ENCODE results near the gene RFPL4A.
A peak's percentile ranks its signal among the peaks of the same experiment; 100 is the strongest.

Gene RFPL4A

DNA sequence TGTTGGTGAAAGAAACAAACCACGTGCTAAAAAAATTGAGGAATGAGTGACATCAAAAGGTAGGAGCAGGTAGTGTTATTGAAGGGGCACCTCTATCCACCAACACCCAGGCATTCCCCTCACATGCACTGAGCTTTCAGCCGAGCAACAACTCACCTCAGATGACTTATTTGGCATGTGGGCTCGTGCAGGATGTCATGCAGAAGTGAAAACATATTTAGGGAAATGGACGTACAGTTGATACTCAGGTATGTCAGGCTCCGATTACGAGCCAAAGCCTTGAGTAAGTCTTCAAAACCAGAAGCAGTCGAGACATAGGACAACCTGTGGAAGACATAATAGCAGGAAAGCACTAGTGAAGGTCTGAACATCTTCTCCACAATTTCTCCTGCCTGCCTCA is 42.5 kb downstream of the RFPL4A start:
- H3K27ac ChIP-seq (ENCODE audit: low read length): no peak overlapping the region
- H3K27me3 ChIP-seq (ENCODE audit: control insufficient read depth, insufficient read depth, low read length): no peaks in the 10 kb centered on the region
- H3K4me1 ChIP-seq (ENCODE audit: control insufficient read depth, insufficient read depth, low read length): no peaks in the 10 kb centered on the region
- no CpG with 5 or more reads among the region's 7 CpGs for WGBS (ENCODE audit: insufficient coverage, insufficient read length)
- no peak overlapping the region for H3K4me3 ChIP-seq (ENCODE audit: low read length)
- H3K9me3 ChIP-seq (ENCODE audit: control insufficient read depth, insufficient read depth, low read length): peaks cover 5% of the 10 kb centered on the region
- no peaks in the 10 kb centered on the region for H3K36me3 ChIP-seq (ENCODE audit: control insufficient read depth, insufficient read depth, low read length)
- no peak for DNase-seq (ENCODE audit: low read depth, low spot score)

DNA sequence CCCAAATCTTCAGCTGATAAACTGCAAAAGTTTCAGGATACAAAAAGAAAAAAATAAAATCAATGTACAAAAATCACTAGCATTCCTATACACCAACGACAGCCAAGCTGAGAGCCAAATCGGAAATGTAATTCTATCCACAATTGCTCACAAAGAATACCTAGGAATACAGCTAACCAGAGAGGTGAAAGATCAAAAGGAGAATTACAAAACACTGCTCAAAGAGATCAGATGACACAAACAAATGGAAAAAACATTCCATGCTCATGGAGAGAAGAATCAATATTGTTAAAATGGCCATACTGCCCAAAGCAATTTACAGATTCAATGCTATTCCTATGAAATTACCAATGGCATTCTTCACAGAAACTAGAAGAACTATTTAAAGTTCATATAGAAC is 43.4 kb downstream of the RFPL4A start:
- no peak for DNase-seq (ENCODE audit: low read depth, low spot score)
- no peaks in the 10 kb centered on the region for H3K27me3 ChIP-seq (ENCODE audit: control insufficient read depth, insufficient read depth, low read length)
- H3K4me3 ChIP-seq (ENCODE audit: low read length): no peak overlapping the region
- H3K36me3 ChIP-seq (ENCODE audit: control insufficient read depth, insufficient read depth, low read length): no peaks in the 10 kb centered on the region
- no CpG with 5 or more reads among the region's 2 CpGs for WGBS (ENCODE audit: insufficient coverage, insufficient read length)
- no peak overlapping the region for H3K27ac ChIP-seq (ENCODE audit: low read length)
- H3K9me3 ChIP-seq (ENCODE audit: control insufficient read depth, insufficient read depth, low read length): peaks cover 6% of the 10 kb centered on the region
- H3K4me1 ChIP-seq (ENCODE audit: control insufficient read depth, insufficient read depth, low read length): no peaks in the 10 kb centered on the region

DNA sequence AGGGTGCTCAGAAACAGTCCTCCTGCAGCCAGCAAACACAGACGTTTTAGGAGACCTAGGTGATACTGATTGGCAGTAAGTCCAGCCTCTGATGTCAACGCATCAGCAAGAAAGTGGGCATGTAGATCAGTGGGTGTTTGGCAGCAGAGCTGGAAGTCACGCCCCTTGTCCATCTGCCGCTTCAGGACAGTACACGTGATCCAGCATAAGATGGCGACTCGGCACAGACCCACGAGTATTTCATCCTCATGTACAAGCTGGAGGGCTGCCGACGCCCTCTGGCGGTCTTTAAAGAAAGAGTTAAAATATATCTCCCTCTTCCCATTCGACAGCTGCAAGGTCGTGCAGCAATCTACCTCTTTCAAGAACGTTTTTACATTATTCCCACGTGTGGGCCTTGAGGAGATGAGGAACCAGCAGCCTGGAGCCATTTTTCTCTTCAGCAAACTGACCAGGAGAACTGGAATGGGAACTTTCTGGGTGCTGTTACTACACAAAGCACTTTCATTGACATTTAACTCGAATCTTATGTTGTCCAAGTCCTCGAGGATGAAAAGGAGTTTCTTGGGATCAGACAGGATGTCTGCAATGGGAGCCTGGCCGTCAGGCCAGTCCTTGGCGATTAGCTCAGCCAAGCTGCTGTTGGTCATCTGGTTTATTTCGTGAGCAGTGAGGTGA is 50.6 kb downstream of the RFPL4A start:
- no peaks in the 10 kb centered on the region for H3K36me3 ChIP-seq (ENCODE audit: control insufficient read depth, insufficient read depth, low read length)
- no peak overlapping the region for H3K27ac ChIP-seq (ENCODE audit: low read length)
- no peaks in the 10 kb centered on the region for H3K4me1 ChIP-seq (ENCODE audit: control insufficient read depth, insufficient read depth, low read length)
- DNase-seq (ENCODE audit: low read depth, low spot score): peak; percentile 47
- no peaks in the 10 kb centered on the region for H3K27me3 ChIP-seq (ENCODE audit: control insufficient read depth, insufficient read depth, low read length)
- peaks cover 7% of the 10 kb centered on the region for H3K9me3 ChIP-seq (ENCODE audit: control insufficient read depth, insufficient read depth, low read length)
- no peak overlapping the region for H3K4me3 ChIP-seq (ENCODE audit: low read length)
- no CpG with 5 or more reads among the region's 20 CpGs for WGBS (ENCODE audit: insufficient coverage, insufficient read length)

DNA sequence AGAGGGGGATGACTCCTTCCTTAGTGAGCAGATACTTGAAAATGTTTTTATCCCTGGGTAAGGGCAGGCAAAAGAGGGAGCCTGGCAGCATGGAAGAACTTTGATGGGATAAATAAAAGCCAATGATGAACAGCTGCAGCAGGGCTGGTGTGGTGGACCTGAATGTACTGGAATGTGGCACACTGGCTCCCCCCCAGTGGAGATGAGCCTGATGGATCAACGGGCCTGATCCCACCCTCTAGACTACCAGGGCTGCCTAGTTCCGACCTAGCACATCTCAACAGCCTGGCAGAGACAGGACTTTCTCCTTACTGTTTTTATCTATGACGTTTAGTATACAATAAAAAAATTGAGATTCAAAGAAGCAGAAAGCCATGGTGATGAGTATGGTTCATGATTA is 52.4 kb downstream of the RFPL4A start:
- Histone ChIP-seq H3K27me3 (ENCODE audit: control insufficient read depth, insufficient read depth, low read length) (no peaks in the 10 kb centered on the region), H3K4me1 (ENCODE audit: control insufficient read depth, insufficient read depth, low read length) (no peaks in the 10 kb centered on the region), H3K36me3 (ENCODE audit: control insufficient read depth, insufficient read depth, low read length) (no peaks in the 10 kb centered on the region), H3K27ac (ENCODE audit: low read length) (no peak overlapping the region), H3K4me3 (ENCODE audit: low read length) (no peak overlapping the region), H3K9me3 (ENCODE audit: control insufficient read depth, insufficient read depth, low read length) (peaks cover 8% of the 10 kb centered on the region)
- no CpG with 5 or more reads among the region's 3 CpGs for WGBS (ENCODE audit: insufficient coverage, insufficient read length)
- DNase-seq (ENCODE audit: low read depth, low spot score): no peak

DNA sequence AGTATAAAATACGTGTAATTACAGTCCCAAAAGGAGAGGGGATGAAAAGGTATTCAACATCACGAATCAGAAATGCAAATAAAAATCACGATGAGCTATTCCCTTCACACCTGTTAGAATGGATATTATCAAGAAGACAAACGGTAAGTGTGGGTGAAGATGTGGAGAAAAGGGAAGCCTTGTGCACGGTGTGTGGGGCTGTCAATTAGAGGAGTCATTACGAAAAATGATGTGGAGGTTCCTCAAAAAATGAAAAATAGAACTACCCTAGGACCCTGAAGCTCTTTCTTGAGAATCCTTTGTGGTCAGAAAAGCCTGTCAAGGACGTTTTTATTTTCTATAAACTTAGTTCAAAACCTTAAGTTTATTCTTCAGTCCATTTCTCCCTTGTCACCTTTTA is 53.6 kb downstream of the RFPL4A start:
- H3K4me1 ChIP-seq (ENCODE audit: control insufficient read depth, insufficient read depth, low read length): no peaks in the 10 kb centered on the region
- H3K4me3 ChIP-seq (ENCODE audit: low read length): no peak overlapping the region
- H3K9me3 ChIP-seq (ENCODE audit: control insufficient read depth, insufficient read depth, low read length): peaks cover 7% of the 10 kb centered on the region
- no peaks in the 10 kb centered on the region for H3K36me3 ChIP-seq (ENCODE audit: control insufficient read depth, insufficient read depth, low read length)
- DNase-seq (ENCODE audit: low read depth, low spot score): no peak
- no peak overlapping the region for H3K27ac ChIP-seq (ENCODE audit: low read length)
- no peaks in the 10 kb centered on the region for H3K27me3 ChIP-seq (ENCODE audit: control insufficient read depth, insufficient read depth, low read length)
- no CpG with 5 or more reads among the region's 7 CpGs for WGBS (ENCODE audit: insufficient coverage, insufficient read length)

Data from iPS DF 6.9 (cell line).